Common myeloid progenitor, CD34-positive (primary cell): Measurements from ENCODE around the gene DDX43.

Experiments used
- CTCF ChIA-PET: fragments of 350-600 bp; sonication (Branson Sonifier 250); formaldehyde crosslinking; loops from one replicate; lab custom pipeline; 2021; ENCODE audit warnings: antibody characterized with exemption; lab: Charles Lee
- POLR2A ChIA-PET: fragments of 350-600 bp; sonication (Branson Sonifier 250); formaldehyde crosslinking; loops from one replicate; lab custom pipeline; 2021; ENCODE audit warnings: antibody characterized with exemption; lab: Charles Lee
- DNase-seq, 3 donors: peaks; one replicate each; pipeline versions ENCODE4 v3.0.0 to v3.0.0-alpha.2; 2013
- H3K27ac ChIP-seq, 2 experiments: 1 replicate in 1 of 2; 2 replicates in 1 of 2; pipeline ENCODE4 v1.7.0; 2013; ENCODE audit warnings: inconsistent platforms in 2 of 2, low read length in 2 of 2, mild to moderate bottlenecking in 2 of 2, low read depth in 1 of 2, moderate library complexity in 1 of 2; ENCODE audit not compliant: severe bottlenecking in 2 of 2, insufficient read depth in 1 of 2, poor library complexity in 1 of 2
- H3K27me3 ChIP-seq, 5 experiments: replicated peaks in 2 of 5; 1 replicate in 3 of 5; 2 replicates in 2 of 5; pipeline versions ENCODE4 v1.6.1 to v1.7.0; 2013; ENCODE audit warnings: low read length in 4 of 5, mild to moderate bottlenecking in 2 of 5, moderate library complexity in 2 of 5, inconsistent platforms in 1 of 5; ENCODE audit not compliant: insufficient read depth in 5 of 5, control insufficient read depth in 4 of 5
- H3K36me3 ChIP-seq, 4 experiments: 1 replicate in 2 of 4; 2 replicates in 2 of 4; pipeline versions ENCODE4 v1.6.1 to v1.7.0; 2013; ENCODE audit warnings: low read length in 3 of 4, control low read depth in 1 of 4, mild to moderate bottlenecking in 1 of 4; ENCODE audit not compliant: control insufficient read depth in 4 of 4, insufficient read depth in 4 of 4
- H3K4me1 ChIP-seq, 4 experiments: 1 replicate in 3 of 4; 2 replicates in 1 of 4; pipeline versions ENCODE4 v1.6.1 to v1.7.1; 2013; ENCODE audit warnings: low read length in 3 of 4, mild to moderate bottlenecking in 3 of 4, control low read depth in 1 of 4, inconsistent platforms in 1 of 4, moderate library complexity in 1 of 4; ENCODE audit not compliant: control insufficient read depth in 4 of 4, insufficient read depth in 4 of 4; ENCODE audit errors: control extremely low read depth in 1 of 4
- H3K4me3 ChIP-seq, 7 experiments: 1 replicate in 4 of 7; 2 replicates in 3 of 7; pipeline versions ENCODE4 v1.5.1 to v1.7.0; 2013; ENCODE audit warnings: mild to moderate bottlenecking in 7 of 7, low read length in 6 of 7, moderate library complexity in 6 of 7, inconsistent platforms in 2 of 7, low read depth in 2 of 7, control low read depth in 1 of 7; ENCODE audit not compliant: insufficient read depth in 4 of 7, control insufficient read depth in 1 of 7; ENCODE audit errors: extremely low read depth in 1 of 7
- H3K9me3 ChIP-seq, 5 experiments: 1 replicate in 4 of 5; 2 replicates in 1 of 5; pipeline versions ENCODE4 v1.6.1 to v1.7.1; 2013; ENCODE audit warnings: low read length in 4 of 5, mild to moderate bottlenecking in 2 of 5, inconsistent platforms in 1 of 5, low read depth in 1 of 5, moderate library complexity in 1 of 5; ENCODE audit not compliant: control insufficient read depth in 4 of 5, insufficient read depth in 2 of 5; ENCODE audit errors: control extremely low read depth in 1 of 5
- WGBS: methylation state at CpG from one replicate; pipeline ENCODE4 v1.1.5; 2013; ENCODE audit not compliant: insufficient coverage; 5-methylcytosine and 5-hydroxymethylcytosine counted together

The DDX43 gene

DNA sequence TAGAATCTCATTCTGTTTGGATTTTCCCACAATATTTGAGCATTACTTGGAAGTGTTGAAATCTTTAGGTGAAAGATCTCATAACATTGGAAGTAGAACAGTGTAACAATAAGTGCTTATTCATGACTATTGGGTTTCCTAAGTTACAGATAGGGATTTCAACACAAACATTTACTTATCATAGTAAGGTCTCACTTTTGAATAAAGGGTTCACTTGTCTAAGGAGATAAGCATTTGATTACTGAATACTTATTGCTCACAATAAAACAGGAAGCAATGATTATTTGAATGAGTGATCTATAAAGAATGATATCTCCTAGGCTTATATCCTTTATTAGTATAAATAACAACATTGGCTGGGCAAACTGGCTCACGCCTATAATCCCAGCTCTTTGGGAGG is 14.8 kb downstream of the DDX43 start:
- ChIA-PET CTCF (no interaction called here), POLR2A (no interaction called here)
- no peak overlapping the region for H3K4me3 ChIP-seq
- no peaks in the 10 kb centered on the region for H3K4me1 ChIP-seq
- H3K27me3 ChIP-seq: no peaks in the 10 kb centered on the region
- H3K9me3 ChIP-seq: no peaks in the 10 kb centered on the region
- WGBS: no CpG with 5 or more reads among the region's 1 CpG
- H3K27ac ChIP-seq: no peak overlapping the region
- DNase-seq: no peak
- peaks cover 0 to 2% (median 0%) of the 10 kb centered on the region in 4 experiments for H3K36me3 ChIP-seq

DNA sequence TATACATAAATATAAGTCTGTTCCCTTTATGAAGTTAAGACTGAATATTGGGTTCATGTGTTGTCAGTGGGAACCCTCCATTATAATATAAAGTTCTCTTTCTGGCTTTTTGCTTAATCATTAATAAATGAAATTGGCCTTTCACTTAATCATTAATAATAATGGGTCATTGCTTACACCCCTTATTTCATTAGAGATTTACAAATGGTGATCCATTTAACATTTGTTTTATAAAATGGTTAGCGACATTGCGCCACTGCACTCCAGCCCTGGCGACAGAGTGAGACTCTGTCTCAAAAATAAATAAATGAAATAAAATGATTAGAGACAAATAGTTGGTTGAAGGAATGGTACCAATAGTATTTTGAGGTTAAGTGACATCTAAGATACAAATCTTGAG is 18.5 kb downstream of the DDX43 start:
- no peaks in the 10 kb centered on the region for H3K4me1 ChIP-seq
- no peak overlapping the region for H3K27ac ChIP-seq
- no peak for DNase-seq
- H3K4me3 ChIP-seq: no peak overlapping the region
- no CpG with 5 or more reads among the region's 3 CpGs for WGBS
- CTCF ChIA-PET: no interaction called here
- no peaks in the 10 kb centered on the region for H3K27me3 ChIP-seq
- no peaks in the 10 kb centered on the region for H3K9me3 ChIP-seq
- POLR2A ChIA-PET: no interaction called here
- H3K36me3 ChIP-seq: peaks cover 0 to 6% (median 0%) of the 10 kb centered on the region in 4 experiments

DNA sequence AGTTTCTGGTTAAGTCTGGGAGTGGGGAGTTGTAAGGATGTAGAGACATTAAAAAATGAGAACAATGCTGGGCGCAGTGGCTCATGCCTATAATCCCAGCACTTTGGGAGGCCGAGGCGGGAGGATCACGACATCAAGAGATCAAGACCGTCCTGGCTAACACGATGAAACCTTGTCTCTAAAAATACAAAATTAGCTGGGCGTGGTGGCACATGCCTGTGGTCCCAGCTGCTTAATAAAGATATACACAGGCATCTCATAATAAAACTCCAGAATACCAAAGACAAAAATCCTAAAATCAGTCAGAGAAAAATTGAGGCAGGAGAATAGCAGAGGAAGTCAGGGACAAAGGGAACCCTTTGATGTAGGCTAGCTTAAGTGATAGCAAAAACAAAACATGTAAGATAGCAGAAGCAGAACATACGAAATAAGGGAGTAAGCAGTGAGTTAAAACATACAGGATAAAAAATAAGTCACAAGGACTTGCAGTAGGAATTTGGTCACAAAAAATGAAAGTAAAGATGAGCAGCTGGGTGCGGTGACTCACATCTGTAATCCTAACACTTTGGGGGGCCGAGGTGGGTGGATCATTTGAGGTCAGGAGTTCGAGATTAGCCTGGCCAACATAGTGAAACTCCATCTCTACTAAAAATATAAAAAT is 23.6 kb downstream of the DDX43 start:
- Histone ChIP-seq H3K27me3 (no peaks in the 10 kb centered on the region), H3K27ac (no peak overlapping the region), H3K4me1 (peaks cover 0 to 17% (median 3%) of the 10 kb centered on the region in 4 experiments), H3K9me3 (no peaks in the 10 kb centered on the region), H3K36me3 (peaks cover 0 to 25% (median 13%) of the 10 kb centered on the region in 4 experiments), H3K4me3 (no peak overlapping the region)
- 90% methylated on average over 7 of the region's 11 CpGs for WGBS
- ChIA-PET CTCF (no interaction called here), POLR2A (no interaction called here)
- no peak for DNase-seq

DNA sequence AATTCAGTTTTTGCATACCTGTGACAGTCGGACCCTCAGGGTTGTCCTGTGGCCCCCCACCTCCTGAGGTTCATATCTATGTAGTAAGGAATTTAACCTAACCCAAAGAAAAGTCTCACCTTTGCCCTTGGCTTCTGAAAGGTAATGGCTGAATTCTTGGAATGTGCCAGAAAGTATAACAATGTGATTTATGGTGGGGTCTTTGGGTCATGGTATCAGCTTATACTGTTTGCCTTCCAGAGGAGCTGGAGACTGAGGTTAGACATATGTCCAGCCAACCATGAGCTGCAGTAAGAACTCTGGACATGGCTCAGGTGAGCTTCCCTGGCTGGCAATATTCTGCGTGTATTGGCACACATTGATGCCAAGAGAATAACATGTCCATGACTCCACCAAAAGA is 26.9 kb downstream of the DDX43 start:
- Histone ChIP-seq H3K9me3 (no peaks in the 10 kb centered on the region), H3K36me3 (peaks cover 2 to 45% (median 26%) of the 10 kb centered on the region in 4 experiments), H3K27me3 (no peaks in the 10 kb centered on the region), H3K27ac (no peak overlapping the region), H3K4me3 (no peak overlapping the region), H3K4me1 (peaks cover 0 to 17% (median 3%) of the 10 kb centered on the region in 4 experiments)
- ChIA-PET POLR2A (no interaction called here), CTCF (no interaction called here)
- DNase-seq: no peak
- 100% methylated on average over 1 of the region's 2 CpGs for WGBS

DNA sequence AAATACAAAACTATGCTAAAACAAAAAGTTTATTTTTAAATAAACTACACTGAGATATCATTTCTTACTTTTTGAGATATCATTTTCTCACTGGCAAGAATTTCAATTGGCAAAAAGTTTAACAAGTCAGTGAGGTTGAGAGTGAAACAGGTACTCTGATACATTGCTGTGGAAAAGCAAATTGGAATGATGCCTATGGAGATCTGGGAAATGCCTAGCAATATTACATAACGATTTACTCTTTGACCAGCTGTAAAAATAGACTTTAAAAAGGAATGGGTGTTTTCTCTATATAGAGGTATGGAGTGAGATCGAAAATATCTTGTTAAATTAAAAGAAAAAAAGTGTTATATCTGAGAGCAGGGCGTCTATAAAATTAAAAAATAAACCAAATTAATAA is 40.6 kb downstream of the DDX43 start:
- no peak for DNase-seq
- CTCF ChIA-PET: interaction anchor here (0.7 to 1.4 kb wide), 2 partner anchors 8 to 176 kb away, joined by 3 to 4 read pairs; no protein-coding TSS in a partner anchor
- Histone ChIP-seq H3K27me3 (no peaks in the 10 kb centered on the region), H3K4me1 (no peaks in the 10 kb centered on the region), H3K36me3 (peaks cover 15 to 60% (median 40%) of the 10 kb centered on the region in 4 experiments), H3K27ac (no peak overlapping the region), H3K9me3 (no peaks in the 10 kb centered on the region), H3K4me3 (no peak overlapping the region)
- WGBS: no CpG with 5 or more reads among the region's 3 CpGs
- POLR2A ChIA-PET: no interaction called here

DNA sequence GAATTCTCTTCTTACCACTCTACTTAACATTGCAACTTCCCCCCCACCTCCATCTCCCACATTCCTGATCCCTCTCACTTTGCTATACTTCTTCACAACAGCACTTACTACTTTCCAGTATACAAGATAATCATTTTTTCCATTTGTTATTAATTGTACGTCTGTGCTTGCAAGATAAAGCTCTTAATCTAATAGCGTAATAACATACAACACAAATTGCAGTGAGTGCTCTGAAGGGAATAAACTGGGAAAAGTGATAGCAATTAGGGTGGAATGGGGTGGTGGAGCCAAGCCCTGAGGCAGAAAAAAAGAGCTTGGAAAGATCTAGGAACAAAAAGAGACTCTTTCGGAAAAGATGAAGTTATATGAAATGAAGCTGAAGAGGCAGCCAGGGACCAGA is 48.9 kb downstream of the DDX43 start:
- Histone ChIP-seq H3K4me1 (no peaks in the 10 kb centered on the region), H3K9me3 (no peaks in the 10 kb centered on the region), H3K36me3 (peaks cover 14 to 59% (median 31%) of the 10 kb centered on the region in 4 experiments), H3K4me3 (no peak overlapping the region), H3K27ac (no peak overlapping the region), H3K27me3 (no peaks in the 10 kb centered on the region)
- DNase-seq: no peak
- POLR2A ChIA-PET: no interaction called here
- CTCF ChIA-PET: interaction anchor here (1.6 kb wide), 1 partner anchor 8 kb away, joined by 4 read pairs; no protein-coding TSS in a partner anchor
- 92% methylated on average over 1 of the region's 3 CpGs for WGBS
